GM19238 (cell line): ENCODE data around the gene CCDC149.

ENCODE experiments used
- DNase-seq: peaks from one replicate; pipeline ENCODE4 v3.0.0; 2011; ENCODE audit warnings: low spot score; ENCODE audit not compliant: insufficient read length

CCDC149 gene

DNA sequence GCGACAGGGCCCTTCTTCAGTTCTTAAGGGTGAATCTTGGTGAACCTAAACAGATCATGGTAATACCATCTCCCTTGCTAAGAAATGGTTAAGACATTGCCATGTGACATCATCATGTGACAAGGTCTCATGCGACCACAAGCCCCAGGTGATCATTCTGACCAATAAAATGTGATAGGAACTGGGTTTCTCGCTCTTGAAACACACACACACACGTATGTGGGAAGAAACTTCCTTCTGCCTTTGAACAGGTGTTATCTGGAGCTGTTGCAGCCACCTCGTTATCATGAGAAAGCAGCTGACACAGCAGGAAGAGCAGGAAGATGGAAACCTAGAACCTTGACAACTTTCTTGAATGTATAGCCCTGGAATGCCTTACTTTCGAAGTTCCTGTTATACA is 107.3 kb downstream of the CCDC149 start:
- no peak for DNase-seq

- DNase-seq, result no peak
These were observed 107.8 kb downstream of the CCDC149 start for GRCh38 chr4:24805067-24805466.

- DNase-seq, result no peak
These were observed 110.2 kb downstream of the CCDC149 start for GRCh38 chr4:24802648-24803047.

DNA sequence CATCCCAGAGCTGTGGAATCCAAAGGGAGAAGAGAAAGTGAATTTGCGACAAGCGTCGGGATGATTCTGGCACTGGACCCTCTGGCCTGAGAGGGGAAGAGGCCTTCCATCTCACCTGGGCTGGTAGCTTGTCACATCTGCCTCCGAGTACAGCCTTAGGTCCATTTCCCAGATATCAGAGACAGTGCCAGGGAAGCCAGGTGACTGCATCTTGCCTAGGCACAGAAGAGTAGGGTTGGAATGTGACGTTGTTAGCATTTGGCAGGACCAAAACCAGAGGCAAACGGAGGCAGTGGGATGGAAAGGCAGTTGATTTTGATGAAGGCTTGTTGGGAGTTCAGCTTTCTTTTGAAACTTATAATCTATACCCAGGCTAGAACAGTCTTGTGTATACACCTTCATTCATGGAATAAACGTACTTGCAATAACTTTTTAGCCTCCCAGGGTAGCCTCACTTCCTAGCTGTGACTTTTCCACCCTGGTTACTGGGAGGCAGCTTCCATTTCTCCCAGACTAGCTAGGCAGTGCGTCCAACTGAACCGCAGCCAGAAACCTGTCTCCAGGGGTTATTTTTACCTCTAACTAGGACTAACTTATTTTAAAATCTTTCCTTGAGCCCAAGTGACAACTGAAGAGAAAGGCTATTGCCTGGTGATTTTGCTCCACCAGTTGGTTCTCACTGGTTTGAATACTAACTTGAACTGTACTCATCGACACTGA is 111.5 kb downstream of the CCDC149 start:
- no peak for DNase-seq

- no peak for DNase-seq
These were observed 112.4 kb downstream of the CCDC149 start for GRCh38 chr4:24800325-24800895.

DNA sequence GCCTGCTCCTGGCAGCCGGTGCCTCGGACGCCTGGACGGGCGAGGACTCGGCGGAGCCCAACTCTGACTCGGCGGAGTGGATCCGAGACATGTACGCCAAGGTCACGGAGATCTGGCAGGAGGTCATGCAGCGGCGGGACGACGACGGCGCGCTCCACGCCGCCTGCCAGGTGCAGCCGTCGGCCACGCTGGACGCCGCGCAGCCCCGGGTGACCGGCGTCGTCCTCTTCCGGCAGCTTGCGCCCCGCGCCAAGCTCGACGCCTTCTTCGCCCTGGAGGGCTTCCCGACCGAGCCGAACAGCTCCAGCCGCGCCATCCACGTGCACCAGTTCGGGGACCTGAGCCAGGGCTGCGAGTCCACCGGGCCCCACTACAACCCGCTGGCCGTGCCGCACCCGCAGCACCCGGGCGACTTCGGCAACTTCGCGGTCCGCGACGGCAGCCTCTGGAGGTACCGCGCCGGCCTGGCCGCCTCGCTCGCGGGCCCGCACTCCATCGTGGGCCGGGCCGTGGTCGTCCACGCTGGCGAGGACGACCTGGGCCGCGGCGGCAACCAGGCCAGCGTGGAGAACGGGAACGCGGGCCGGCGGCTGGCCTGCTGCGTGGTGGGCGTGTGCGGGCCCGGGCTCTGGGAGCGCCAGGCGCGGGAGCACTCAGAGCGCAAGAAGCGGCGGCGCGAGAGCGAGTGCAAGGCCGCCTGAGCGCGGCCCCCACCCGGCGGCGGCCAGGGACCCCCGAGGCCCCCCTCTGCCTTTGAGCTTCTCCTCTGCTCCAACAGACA is 113.1 kb downstream of the CCDC149 start:
- no peak for DNase-seq

- DNase-seq, result no peak
These were observed 113.7 kb downstream of the CCDC149 start for GRCh38 chr4:24799196-24799543.

DNA sequence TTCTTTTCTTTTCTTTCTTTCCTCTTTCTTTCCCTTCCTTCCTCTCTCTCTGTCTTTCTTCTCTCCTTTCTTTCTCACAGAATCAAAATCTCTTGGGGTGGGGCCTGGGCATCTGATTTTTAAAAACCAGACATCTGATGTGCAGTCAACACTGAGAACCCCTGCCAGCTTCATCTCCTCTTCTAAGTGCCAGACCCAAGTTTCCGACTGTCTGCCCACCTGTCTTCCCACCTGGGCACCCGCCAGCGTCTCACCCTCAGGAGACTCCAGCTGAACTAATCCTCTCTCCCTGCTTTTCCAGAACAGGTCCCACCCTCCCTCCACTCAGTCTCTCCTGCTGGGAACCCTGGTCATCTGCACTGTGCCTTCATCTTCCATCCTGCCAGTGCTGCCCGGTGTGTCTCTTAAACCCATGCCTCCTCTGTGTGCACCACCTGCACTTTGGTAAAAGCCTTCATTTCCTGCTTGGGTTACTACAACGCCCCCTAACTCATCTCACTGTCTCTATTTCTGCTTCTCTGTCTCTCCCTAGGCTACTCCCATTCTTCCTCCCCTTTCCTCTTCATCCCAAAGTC is 114.7 kb downstream of the CCDC149 start:
- no peak for DNase-seq

DNA sequence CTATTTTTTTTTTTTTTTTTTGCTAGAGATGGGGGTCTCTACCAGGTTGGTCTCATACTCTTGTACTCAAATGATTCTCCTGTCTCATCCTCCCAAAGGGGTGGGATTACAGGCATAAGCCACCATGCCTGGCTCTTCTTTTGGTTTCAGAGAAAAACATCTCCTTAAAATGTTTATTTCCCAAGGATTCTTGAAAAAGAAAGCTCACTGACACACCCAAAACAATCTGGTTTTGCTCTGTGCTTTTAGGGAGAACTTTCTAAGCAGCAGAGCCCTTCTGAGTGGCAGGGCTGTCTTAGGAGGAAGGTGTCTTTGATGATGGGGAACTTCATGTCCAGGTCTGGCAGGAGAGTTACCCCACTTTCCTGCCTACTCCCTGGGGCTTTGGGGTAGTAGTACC is 116.2 kb downstream of the CCDC149 start:
- no peak for DNase-seq

DNA sequence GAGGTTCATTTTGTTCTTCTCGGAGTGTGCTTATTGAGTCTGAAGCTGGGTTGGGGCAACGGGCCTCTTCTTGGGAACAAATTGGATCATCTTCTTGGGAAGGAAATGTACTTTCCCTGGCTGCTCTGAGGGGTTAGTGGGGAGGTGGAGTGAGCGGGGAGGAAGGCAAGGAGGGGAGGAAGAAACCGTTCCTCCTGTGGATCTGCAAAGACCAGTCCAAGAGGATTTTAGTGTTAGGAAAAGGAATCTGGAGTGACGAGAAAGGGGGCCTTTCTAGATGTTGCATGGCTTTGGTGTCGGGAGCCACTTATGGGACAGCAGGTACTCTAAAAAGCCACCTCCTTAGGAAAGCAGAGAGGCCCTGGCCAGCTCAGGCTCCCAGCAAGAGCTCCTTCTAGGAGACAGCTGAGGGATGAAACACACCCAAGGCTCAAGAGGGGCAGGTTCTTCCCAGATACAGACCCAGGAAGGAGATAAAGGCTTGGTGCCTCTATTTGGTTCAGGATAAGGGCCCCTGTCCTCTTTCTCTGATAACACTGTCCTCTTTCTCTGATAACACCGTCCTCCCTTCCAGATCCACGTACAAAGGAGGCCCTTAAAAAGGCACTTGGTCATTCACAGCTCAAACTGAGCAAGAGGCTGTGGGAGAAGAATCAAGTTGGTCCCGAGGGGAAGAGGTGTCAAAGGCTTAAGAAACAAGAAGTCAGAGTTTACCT is 117.0 kb downstream of the CCDC149 start:
- no peak for DNase-seq

DNA sequence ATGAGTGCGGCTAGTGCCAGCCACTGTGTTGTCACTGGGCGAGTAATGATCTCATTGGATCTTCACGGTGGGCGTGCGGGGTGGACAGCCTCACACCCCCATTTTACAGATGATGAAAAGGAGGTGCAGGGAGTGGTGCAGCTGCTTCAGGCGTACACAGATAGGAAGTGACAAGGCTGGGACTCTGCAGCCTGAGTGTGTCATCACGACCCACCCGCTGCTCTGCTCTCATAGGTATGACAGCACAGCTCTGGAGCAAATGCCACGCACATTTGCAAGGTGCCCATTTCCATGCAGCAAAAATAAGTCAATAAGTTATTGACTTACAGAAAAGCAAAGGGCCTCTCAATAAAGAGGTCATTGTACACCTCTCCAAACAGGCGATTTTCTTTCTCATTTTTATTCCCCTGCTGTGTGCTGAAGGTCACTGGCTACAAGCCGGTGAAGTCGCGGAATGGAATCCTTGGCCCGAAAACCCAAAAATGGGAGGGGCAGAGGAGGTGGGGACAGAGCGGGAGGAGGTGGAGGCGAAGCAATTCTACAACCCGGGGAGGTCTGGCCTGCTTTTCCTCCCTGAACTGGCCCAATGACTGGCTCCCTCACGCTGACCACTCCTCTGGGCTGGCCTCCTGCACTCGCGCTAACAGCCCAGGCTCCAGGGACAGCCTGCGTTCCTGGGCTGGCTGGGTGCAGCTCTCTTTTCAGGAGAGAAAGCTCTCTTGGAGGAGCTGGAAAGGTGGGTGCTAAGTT is 117.8 kb downstream of the CCDC149 start, which contains the start of gene SOD3:
Gene SOD3 (plus strand): TSS at position 658 of the 750 bp plus-strand sequence. CDS start 3,949 bp downstream, outside the sequence.
- no peak for DNase-seq

GRCh38 chr4:24794480-24794879 is 118.4 kb downstream of the CCDC149 start:
- no peak for DNase-seq

DNA sequence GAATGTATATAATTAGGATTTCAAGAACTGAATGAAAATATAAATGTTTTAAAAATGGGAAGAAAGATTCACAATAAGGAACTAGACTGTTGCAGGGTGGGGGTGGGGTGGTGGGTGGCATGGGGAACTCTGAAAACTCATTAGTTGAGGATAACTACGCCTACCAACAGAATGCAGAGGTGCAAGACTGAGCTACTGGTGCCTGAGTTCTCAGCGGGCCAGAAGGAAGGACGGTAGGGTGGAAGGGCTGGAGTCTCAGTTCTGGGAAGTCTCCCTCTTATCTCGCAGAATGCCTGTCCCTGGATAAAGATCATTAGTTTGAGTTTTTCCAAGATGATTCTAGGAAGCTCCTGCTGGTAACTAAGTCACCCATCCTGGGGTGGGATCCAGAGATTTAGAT is 118.8 kb downstream of the CCDC149 start:
- DNase-seq, result no peak

DNA sequence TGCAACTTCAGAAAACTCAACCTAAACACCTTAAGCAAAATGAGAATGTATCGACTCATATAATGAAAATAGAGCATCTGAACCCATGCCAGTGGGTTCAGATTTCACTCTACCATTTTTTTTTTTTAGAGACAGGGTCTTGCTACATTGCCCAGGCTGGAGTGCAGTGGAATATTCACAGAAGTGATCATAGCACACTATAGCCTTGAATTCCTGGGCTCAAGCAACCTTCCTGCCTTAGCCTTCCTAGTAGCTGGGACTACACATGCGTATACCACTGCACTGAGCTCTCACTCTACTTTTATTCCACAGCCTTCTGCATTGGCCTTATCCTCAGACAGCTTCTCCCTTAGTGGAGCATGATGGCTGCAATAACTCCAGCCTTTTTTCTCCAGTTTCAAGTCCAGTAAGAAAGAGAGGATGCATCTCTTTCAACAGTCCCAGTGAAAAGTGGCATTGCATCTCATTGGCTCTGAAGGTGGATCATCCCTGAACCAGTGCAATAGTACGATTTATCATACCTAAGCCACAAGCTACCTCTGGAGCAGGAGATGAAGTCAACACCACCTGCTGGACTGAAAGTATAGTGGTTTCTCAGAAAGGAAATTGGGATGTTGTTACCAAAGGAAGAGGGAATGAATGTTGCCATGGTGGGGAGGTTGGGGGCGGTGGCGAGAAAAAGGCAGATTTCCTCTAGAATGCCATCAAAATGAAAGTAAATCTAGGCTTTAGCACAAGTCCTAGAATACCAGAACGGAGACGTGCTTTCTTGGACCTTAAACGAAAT is 119.4 kb downstream of the CCDC149 start:
- no peak for DNase-seq

- DNase-seq, result no peak
These were observed 120.3 kb downstream of the CCDC149 start for GRCh38 chr4:24792552-24792951.

DNA sequence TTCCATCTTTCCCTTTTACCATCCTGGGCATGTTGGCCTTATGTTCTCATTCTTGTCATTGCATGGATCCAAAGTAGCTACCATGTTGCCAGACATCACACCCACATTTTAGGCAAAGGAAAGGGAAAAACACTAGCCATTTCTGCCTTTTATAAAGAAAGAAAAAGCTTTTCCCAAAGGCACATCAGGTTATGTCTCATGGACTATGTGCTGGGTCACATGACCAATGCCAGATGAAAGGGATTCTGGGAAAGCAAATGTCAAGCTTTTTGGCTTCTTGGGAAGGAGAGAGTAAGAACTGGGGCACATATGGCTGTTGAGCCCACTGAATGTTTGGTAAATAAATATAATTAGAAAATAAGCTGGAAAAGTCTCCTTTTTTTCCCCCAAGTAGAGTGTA is 121.8 kb downstream of the CCDC149 start:
- DNase-seq, result no peak

DNA sequence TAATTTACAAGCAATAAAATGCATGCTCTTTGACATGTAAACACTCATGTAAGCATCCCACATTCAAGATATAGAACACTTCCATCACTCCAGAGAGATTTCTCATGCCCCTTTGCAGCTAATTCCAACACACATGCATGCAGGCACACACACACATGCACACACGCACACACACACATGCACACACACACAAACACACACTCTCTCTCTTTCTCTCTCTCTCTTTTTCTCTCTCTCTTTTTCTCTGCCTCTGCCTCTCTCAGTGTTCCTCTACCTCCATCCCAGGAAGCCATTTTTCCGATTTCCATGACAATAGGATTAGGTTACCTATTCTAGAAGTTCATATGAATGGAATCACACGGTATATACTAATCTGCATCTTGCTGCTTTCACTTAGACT is 129.3 kb downstream of the CCDC149 start:
- no peak for DNase-seq

DNA sequence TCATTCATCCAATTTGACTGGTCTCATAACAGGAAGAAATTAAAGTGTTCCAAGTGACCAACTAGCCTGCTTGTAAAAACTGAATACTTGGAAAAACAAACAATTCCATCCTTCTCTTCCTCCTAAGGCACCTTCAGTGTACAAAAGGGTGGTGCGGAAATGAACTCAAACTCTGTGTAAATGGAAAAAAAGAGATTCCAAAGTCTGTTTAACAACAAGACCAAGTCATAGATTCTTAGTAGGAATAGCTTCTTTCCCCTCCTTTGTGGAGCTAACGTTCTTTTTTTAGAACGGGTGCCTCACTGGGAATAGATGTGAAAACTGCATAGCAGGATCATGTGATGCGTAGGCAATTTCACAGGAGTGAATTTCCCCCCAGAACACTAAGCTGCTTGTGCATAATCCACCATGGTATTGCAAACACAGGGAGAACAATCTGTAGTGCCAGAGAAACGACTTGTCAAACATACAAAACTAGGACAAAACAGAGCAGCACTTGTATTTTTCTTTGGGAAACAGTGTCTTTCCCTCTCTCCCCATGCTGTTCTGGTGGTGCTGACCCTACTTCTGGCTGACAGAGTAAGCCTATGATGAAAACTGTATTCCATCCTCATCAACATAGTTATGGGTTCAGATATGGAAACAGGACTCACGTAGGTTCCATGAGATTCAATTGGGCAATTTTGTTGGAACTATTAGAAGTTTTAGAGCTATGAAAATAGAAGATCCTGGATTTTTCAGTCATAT is 130.7 kb downstream of the CCDC149 start:
- DNase-seq, result no peak

DNA sequence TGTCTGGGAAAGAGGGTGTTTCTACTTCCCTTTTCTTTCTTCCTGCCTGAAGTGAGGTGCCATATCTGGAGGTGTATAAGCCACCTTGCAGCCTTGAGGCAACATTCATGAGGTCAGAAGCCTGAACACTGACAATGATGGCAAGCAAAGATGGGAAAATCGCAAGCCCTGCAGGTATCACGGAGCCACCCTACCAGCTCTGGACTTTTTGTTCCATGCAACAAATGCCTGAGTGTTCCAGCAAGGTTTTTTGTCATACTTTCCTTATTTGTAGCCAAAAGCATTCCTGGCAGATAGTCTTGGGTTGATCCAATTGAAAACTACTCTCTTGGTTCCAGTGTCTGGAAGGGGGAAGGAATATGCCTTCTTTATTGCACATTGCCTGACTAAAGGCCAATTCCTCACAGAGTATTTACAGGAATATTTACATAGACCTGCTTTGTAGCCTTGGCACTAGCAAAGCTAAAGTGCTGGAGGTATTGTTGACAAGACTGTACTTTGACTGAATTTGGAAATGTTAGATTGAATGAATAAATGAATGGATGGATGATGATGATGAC is 131.8 kb downstream of the CCDC149 start:
- no peak for DNase-seq
